GM12878 (cell line): Measurements from ENCODE around the gene MAP2K2. TPM values are rescaled to one million over a fixed set of nuclear protein-coding genes. Genes with fewer than 3 reads are reported as not detected.

ENCODE experiments used
- ATAC-seq: fragments of 200-7000 bp; cut with Tn5 transposase; 3 replicates; pipeline ENCODE4 v1.9.1; 2020; ENCODE audit warnings: mild to moderate bottlenecking, moderate library complexity
- BruUV-seq: library from RNA; stranded (reverse); fragments of 400-500 nt; replicated peaks from 2 replicates; lab custom pipeline; 2021; lab: Mats Ljungman, UMichigan
- CTCF ChIA-PET: fragments of 300-600 bp; sonication (Branson Sonifier 250); formaldehyde crosslinking; extraction: SDS; loops from one replicate; lab custom pipeline; 2021; ENCODE audit warnings: inconsistent platforms; lab: Yijun Ruan, JAX
- POLR2A ChIA-PET: fragments of 350-600 bp; formaldehyde crosslinking; extraction: SDS; loops from one replicate; lab custom pipeline; 2021; ENCODE audit warnings: inconsistent platforms; lab: Charles Lee
- RAD21 ChIA-PET: fragments of 300-600 bp; sonication (Branson Sonifier 250); formaldehyde crosslinking; loops from one replicate; lab custom pipeline; 2023; ENCODE audit warnings: antibody characterized with exemption; ENCODE audit not compliant: unreplicated experiment; lab: Charles Lee
- SMC1A ChIA-PET: fragments of 300-600 bp; sonication (Branson Sonifier 250); formaldehyde crosslinking; loops from one replicate; lab custom pipeline; 2023; ENCODE audit not compliant: unreplicated experiment, uncharacterized antibody; lab: Charles Lee
- DNase-seq: peaks from one replicate; pipeline ENCODE4 v3.0.0-alpha.2; 2011; ENCODE audit warnings: low read depth, low spot score
- FAIRE-seq: peaks from 3 replicates; lab custom pipeline; 2011; peaks lifted over from hg19 to GRCh38; lab: Jason Lieb, UNC
- H2AFZ ChIP-seq: 2 replicates; pipeline ENCODE4 v1.6.0; 2011; ENCODE audit warnings: low read depth, low read length, control low read depth; ENCODE audit not compliant: control insufficient read depth
- H3K27ac ChIP-seq: 2 replicates; pipeline ENCODE4 v1.5.1; 2011; ENCODE audit warnings: control low read depth; ENCODE audit not compliant: control insufficient read depth, insufficient read depth
- H3K27me3 ChIP-seq, 2 experiments: replicated peaks in 1 of 2; 2 replicates each; pipeline versions ENCODE4 v1.6.0 to v1.6.1; 2011; ENCODE audit warnings: low read length in 1 of 2; ENCODE audit not compliant: control insufficient read depth in 2 of 2, insufficient read depth in 2 of 2
- H3K36me3 ChIP-seq, 2 experiments: 2 replicates each; pipeline ENCODE4 v1.5.1; 2011; ENCODE audit warnings: low read length in 1 of 2; ENCODE audit not compliant: control insufficient read depth in 2 of 2, insufficient read depth in 2 of 2
- H3K4me1 ChIP-seq: 2 replicates; pipeline ENCODE4 v1.6.1; 2011; ENCODE audit warnings: mild to moderate bottlenecking, low read length, moderate library complexity, mixed read lengths; ENCODE audit not compliant: control insufficient read depth, insufficient read depth
- H3K4me2 ChIP-seq: 2 replicates; pipeline ENCODE4 v1.6.0; 2011; ENCODE audit warnings: control low read depth; ENCODE audit not compliant: control insufficient read depth, insufficient read depth
- H3K4me3 ChIP-seq: fragments of 200-600 bp; sonication (generic); 2 replicates; pipeline ENCODE4 v1.5.1; 2016
- H3K79me2 ChIP-seq: 2 replicates; pipeline ENCODE4 v1.6.0; 2011; ENCODE audit warnings: low read length; ENCODE audit not compliant: control insufficient read depth, insufficient read depth
- H3K9ac ChIP-seq: 2 replicates; pipeline ENCODE4 v1.8.0; 2011; ENCODE audit warnings: low read length, control low read depth, mixed read lengths; ENCODE audit not compliant: control insufficient read depth, insufficient read depth
- H3K9me3 ChIP-seq: replicated peaks from 3 replicates; pipeline ENCODE4 v1.5.1; 2011; ENCODE audit warnings: mild to moderate bottlenecking, low read length; ENCODE audit not compliant: control insufficient read depth, insufficient read depth
- H4K20me1 ChIP-seq: 2 replicates; pipeline ENCODE4 v1.6.0; 2011; ENCODE audit not compliant: control insufficient read depth, insufficient read depth
- CEBPB ChIP-seq, 2 experiments: fragments of 150-350 bp in 1 of 2; IDR thresholded peaks; 2 replicates each; pipeline ENCODE4 v1.6.1; 2012 to 2014; ENCODE audit warnings: low read depth in 2 of 2, low read length in 2 of 2, borderline replicate concordance in 1 of 2, inconsistent platforms in 1 of 2
- IKZF1 ChIP-seq: fragments of 450-650 bp; conservative IDR thresholded peaks from 2 replicates; pipeline ENCODE4 v1.6.1; 2017; ENCODE audit warnings: antibody characterized with exemption, mild to moderate bottlenecking
- IKZF2 ChIP-seq, 2 experiments: fragments of 450-650 bp; IDR thresholded peaks; 2 replicates each; pipeline ENCODE4 v1.6.1; 2017; ENCODE audit warnings: mild to moderate bottlenecking in 2 of 2, moderate library complexity in 2 of 2
- IRF4 ChIP-seq: IDR thresholded peaks from 2 replicates; pipeline ENCODE4 v1.6.1; 2011; ENCODE audit warnings: low read depth, low read length
- NFXL1 ChIP-seq: fragments of 450-650 bp; IDR thresholded peaks from 2 replicates; pipeline ENCODE4 v1.6.1; 2017; ENCODE audit warnings: antibody characterized with exemption, mild to moderate bottlenecking, borderline replicate concordance
- NFYB ChIP-seq: IDR thresholded peaks from 2 replicates; pipeline ENCODE4 v1.6.1; 2011; ENCODE audit warnings: low read depth, mild to moderate bottlenecking, low read length, improper control_type of control experiment, moderate library complexity; ENCODE audit not compliant: insufficient read depth
- RAD21 ChIP-seq: IDR thresholded peaks from 2 replicates; pipeline ENCODE4 v1.6.1; 2011; ENCODE audit warnings: mild to moderate bottlenecking, low read depth, low read length, moderate library complexity; ENCODE audit not compliant: insufficient read depth
- RFX5 ChIP-seq: IDR thresholded peaks from 2 replicates; pipeline ENCODE4 v1.6.1; 2011; ENCODE audit warnings: low read depth, low read length, improper control_type of control experiment
- SMC3 ChIP-seq: IDR thresholded peaks from 2 replicates; pipeline ENCODE4 v1.6.1; 2011; ENCODE audit warnings: low read length, improper control_type of control experiment, borderline replicate concordance
- TAF1 ChIP-seq: IDR thresholded peaks from 2 replicates; pipeline ENCODE4 v1.6.1; 2011; ENCODE audit warnings: mild to moderate bottlenecking, low read depth, low read length, borderline replicate concordance
- TCF7 ChIP-seq: IDR thresholded peaks from 2 replicates; pipeline ENCODE4 v1.6.1; 2014; ENCODE audit warnings: antibody characterized with exemption, borderline replicate concordance
- ZBED1 ChIP-seq: IDR thresholded peaks from 2 replicates; pipeline ENCODE4 v1.6.1; 2016; ENCODE audit warnings: borderline replicate concordance
- ZNF24 ChIP-seq: fragments of 450-650 bp; IDR thresholded peaks from 2 replicates; pipeline ENCODE4 v1.6.1; 2017; ENCODE audit warnings: antibody characterized with exemption, mild to moderate bottlenecking
- ZNF622 ChIP-seq: fragments of 450-650 bp; IDR thresholded peaks from 2 replicates; pipeline ENCODE4 v1.6.1; 2017; ENCODE audit warnings: mild to moderate bottlenecking, inconsistent platforms
- ZZZ3 ChIP-seq: IDR thresholded peaks from 2 replicates; pipeline ENCODE4 v1.6.1; 2011; ENCODE audit warnings: low read depth; ENCODE audit not compliant: control insufficient read depth, insufficient read length
- WGBS: methylation state at CpG from one replicate; pipeline ENCODE4 v1.1.6; 2016; ENCODE audit warnings: low lambda C conversion rate; ENCODE audit not compliant: insufficient replicate concordance, insufficient coverage; ENCODE audit errors: missing lambda C conversion rate; 5-methylcytosine and 5-hydroxymethylcytosine counted together
- in situ Hi-C: fragments of 300-500 bp; cut with MboI; formaldehyde crosslinking; loops from 9 replicates; pipeline ENCODE4 v1.14.3; 2018; ENCODE audit warnings: mixed read lengths
- intact Hi-C: fragments of 100-400 bp; cut with micrococcal nuclease; formaldehyde crosslinking; loops from one replicate; pipeline ENCODE4 v1.14.2; 2022; ENCODE audit not compliant: unreplicated experiment
- polyA plus RNA-seq, 11 experiments: library from polyadenylated mRNA; depleted of rRNA in 4 of 11; unstranded in 6 of 11; stranded (reverse) in 5 of 11; fragments of >200 nt; fragmentation: Nextera tagmentation in 4 of 11; fragmentation: Illumina TruSeq in 1 of 11; extraction: Ambion mirVana in 4 of 11; extraction: Trizol in 1 of 11; gene quantifications; 1 replicate in 1 of 11; 2 replicates in 10 of 11; pipeline versions ENCODE4 v1.2.1 to v1.2.3, GENCODE V29; 2011 to 2016; ENCODE audit warnings: inconsistent platforms in 2 of 11, missing spikeins in 2 of 11, low read depth in 1 of 11
- total RNA-seq, 4 experiments: library from RNA; depleted of rRNA in 3 of 4; stranded (reverse); fragments of >200 nt in 3 of 4; fragmentation: Illumina TruSeq in 1 of 4; extraction: Trizol in 1 of 4; gene quantifications; 2 replicates each; pipeline versions ENCODE4 v1.2.1 to v1.2.3, GENCODE V29; 2013 to 2021
- TF ChIP-seq, protein P1 (sequence below): fragments of 450-650 bp; IDR thresholded peaks from 2 replicates; pipeline ENCODE4 v1.6.1; 2017; ENCODE audit warnings: low read depth, mild to moderate bottlenecking, moderate library complexity
- TF ChIP-seq, protein P2 (sequence below): fragments of 450-650 bp; IDR thresholded peaks from 2 replicates; pipeline ENCODE4 v1.6.1; 2014; ENCODE audit warnings: mild to moderate bottlenecking
- TF ChIP-seq, protein P3 (sequence below): fragments of 150-350 bp; IDR thresholded peaks from 2 replicates; pipeline ENCODE4 v1.6.1; 2014; ENCODE audit warnings: mild to moderate bottlenecking, low read depth, low read length
- TF ChIP-seq, protein P4 (sequence below): fragments of 450-650 bp; IDR thresholded peaks from 2 replicates; pipeline ENCODE4 v1.6.1; 2016; ENCODE audit warnings: mild to moderate bottlenecking

The MAP2K2 gene
- total and polyA plus RNA-seq, 10 of the 15 experiments (the other 5 are each of a cell fraction or from before 2014, with no cell fraction given) = 1.00 to 210 (median 53.5) TPM

DNA sequence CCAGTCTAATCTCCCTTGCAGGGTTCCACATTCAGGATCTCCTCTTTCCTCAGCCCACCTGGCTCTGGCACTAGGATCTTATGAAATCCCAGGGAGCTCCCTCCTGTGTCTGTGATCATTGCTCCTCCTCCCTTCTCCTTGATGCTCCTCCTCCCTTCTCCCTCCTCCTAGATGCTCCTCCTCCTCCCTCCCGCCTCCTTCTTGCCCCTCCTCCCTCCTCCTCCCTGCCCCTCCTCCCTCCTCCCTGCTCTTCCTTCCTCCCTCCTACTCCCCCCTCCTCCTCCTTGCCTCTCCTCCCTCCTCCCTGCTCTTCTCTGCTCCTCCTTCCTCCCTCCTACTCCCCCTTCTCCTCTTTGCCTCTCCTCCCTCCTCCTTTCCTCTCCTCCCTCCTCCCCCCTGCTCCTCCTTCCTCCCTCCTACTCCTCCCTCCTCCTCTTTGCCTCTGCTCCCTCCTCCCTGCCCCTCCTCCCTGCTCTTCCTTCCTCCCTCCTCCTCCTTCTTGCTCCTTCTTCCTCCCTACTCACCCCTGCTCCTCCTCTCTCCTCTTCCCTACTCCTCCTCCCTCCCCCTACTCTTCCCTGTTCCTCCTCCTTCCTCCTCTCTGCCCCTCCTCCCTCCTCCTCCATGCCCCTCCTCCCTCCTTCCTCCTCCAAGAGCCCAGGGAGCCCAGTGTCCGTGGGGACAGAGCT is 42.3 kb downstream of the MAP2K2 start:
- no peak for FAIRE-seq
- Histone ChIP-seq H2AFZ (no peak overlapping the region), H3K4me3 (no peak overlapping the region), H3K79me2 (no peaks in the 10 kb centered on the region), H3K4me2 (no peak overlapping the region), H3K9me3 (no peaks in the 10 kb centered on the region), H4K20me1 (no peaks in the 10 kb centered on the region), H3K27ac (no peak overlapping the region)
- ChIA-PET RAD21 (interaction anchor here (1.2 kb wide), 1 partner anchor 28 kb away, joined by 3 read pairs; no protein-coding TSS in a partner anchor), CTCF (interaction anchor here (0.6 to 1.5 kb wide), 2 partner anchors 11 to 28 kb away, joined by 3 to 4 read pairs; no protein-coding TSS in a partner anchor)
- no peak for ATAC-seq
- WGBS = 43% methylated on average over 1 of the region's 2 CpGs
- no TSS peak for BruUV-seq
- in situ Hi-C loops = no loop called here
- intact Hi-C loops = no loop called here
- no peak for DNase-seq
- no peak for TF ChIP-seq NFYB
- TF ChIP-seq IKZF2 (IDR thresholded peaks at IDR 0.05) = 0 out of 4 replicates have a peak, but pooled peaks of 1 of the 2 experiments have one; percentile 27
- TF ChIP-seq ZZZ3 = no peak
- no peak for TF ChIP-seq RAD21
- peak; percentile 93 for TF ChIP-seq NFXL1
- TF ChIP-seq RFX5 = no peak
- no peak for TF ChIP-seq ZNF622
- TF ChIP-seq TAF1 = no peak
- TF ChIP-seq SMC3 = no peak
- no peak for TF ChIP-seq TCF7
- no peak for TF ChIP-seq ZNF24
- TF ChIP-seq, protein P1, sequence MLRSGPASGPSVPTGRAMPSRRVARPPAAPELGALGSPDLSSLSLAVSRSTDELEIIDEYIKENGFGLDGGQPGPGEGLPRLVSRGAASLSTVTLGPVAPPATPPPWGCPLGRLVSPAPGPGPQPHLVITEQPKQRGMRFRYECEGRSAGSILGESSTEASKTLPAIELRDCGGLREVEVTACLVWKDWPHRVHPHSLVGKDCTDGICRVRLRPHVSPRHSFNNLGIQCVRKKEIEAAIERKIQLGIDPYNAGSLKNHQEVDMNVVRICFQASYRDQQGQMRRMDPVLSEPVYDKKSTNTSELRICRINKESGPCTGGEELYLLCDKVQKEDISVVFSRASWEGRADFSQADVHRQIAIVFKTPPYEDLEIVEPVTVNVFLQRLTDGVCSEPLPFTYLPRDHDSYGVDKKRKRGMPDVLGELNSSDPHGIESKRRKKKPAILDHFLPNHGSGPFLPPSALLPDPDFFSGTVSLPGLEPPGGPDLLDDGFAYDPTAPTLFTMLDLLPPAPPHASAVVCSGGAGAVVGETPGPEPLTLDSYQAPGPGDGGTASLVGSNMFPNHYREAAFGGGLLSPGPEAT = no peak
- no peak for TF ChIP-seq CEBPB (IDR thresholded peaks at IDR 0.05; ENCODE audit: borderline replicate concordance in 1 of 2, low read depth in 2 of 2, low read length in 2 of 2)
- TF ChIP-seq, protein P2, sequence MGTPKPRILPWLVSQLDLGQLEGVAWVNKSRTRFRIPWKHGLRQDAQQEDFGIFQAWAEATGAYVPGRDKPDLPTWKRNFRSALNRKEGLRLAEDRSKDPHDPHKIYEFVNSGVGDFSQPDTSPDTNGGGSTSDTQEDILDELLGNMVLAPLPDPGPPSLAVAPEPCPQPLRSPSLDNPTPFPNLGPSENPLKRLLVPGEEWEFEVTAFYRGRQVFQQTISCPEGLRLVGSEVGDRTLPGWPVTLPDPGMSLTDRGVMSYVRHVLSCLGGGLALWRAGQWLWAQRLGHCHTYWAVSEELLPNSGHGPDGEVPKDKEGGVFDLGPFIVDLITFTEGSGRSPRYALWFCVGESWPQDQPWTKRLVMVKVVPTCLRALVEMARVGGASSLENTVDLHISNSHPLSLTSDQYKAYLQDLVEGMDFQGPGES = no peak
- no peak for TF ChIP-seq IKZF1
- TF ChIP-seq, protein P3, sequence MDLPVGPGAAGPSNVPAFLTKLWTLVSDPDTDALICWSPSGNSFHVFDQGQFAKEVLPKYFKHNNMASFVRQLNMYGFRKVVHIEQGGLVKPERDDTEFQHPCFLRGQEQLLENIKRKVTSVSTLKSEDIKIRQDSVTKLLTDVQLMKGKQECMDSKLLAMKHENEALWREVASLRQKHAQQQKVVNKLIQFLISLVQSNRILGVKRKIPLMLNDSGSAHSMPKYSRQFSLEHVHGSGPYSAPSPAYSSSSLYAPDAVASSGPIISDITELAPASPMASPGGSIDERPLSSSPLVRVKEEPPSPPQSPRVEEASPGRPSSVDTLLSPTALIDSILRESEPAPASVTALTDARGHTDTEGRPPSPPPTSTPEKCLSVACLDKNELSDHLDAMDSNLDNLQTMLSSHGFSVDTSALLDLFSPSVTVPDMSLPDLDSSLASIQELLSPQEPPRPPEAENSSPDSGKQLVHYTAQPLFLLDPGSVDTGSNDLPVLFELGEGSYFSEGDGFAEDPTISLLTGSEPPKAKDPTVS = no peak
- TF ChIP-seq IRF4 = no peak
- TF ChIP-seq, protein P4, sequence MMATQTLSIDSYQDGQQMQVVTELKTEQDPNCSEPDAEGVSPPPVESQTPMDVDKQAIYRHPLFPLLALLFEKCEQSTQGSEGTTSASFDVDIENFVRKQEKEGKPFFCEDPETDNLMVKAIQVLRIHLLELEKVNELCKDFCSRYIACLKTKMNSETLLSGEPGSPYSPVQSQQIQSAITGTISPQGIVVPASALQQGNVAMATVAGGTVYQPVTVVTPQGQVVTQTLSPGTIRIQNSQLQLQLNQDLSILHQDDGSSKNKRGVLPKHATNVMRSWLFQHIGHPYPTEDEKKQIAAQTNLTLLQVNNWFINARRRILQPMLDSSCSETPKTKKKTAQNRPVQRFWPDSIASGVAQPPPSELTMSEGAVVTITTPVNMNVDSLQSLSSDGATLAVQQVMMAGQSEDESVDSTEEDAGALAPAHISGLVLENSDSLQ = peak; percentile 42; the same call in 1 of the 2 replicates
- TF ChIP-seq ZBED1 = no peak
- TF ChIP-seq, all 136 proteins: peak for 3
- peaks cover 24% of the 10 kb centered on the region for H3K4me1 ChIP-seq
- no peak overlapping the region for H3K9ac ChIP-seq
- ChIA-PET POLR2A (interaction anchor here (0.5 to 1.0 kb wide), 4 partner anchors 10 to 110 kb away, joined by 3 to 7 read pairs (median 3); partner anchors contain the start of gene ZBTB7A), SMC1A (no interaction called here)
- H3K36me3 ChIP-seq = no peaks in the 10 kb centered on the region
- no peaks in the 10 kb centered on the region for H3K27me3 ChIP-seq
